ENCODE measurements around the gene E4F1. TPM values are rescaled to one million over a fixed set of nuclear protein-coding genes. Genes with fewer than 3 reads are reported as not detected.

The E4F1 gene
- total and polyA plus RNA-seq, 2 of the 8 experiments (the other 6 are each of a cell fraction or from before 2014, with no cell fraction given), result 22.2 to 27.0 TPM

DNA sequence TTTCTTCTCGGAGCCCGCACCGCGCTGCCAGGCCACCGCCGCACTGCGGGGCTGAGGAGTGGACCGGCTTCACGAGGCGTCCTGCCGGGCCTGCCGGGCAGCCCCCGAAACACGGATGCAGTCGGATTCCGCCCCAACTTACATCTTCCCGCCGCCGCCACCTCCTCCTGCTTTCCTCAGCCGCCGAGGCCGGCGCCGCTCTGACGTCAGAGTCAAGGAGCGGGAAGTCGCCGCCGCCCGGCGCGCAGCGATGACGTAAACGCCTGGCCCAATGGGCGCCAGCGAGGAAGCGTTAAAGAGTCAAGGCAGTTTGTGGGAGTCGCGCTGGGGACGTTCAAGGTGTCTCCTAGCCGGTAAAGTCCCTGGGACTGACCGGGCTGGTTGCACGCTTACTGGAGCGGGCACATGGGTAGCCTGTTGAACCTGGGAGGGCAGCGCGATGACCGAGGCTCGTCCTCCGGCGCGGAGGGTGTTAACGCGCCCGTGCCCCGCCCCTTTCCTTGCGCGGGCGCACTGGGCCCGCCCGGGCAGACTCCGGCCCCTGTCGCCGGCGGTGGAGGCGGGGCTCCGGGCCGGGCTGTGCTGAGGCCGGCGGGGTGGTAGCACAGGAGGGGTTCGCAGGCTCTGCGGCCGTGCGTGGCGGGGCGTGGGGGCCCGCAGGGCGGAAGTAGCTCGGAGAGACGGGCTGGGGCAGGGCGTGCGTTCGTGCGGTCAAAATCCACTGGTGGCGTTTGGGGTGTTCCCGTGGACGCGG, 44.7 kb downstream of the E4F1 start, which contains the start of gene RNPS1:
Gene RNPS1 (minus strand): TSS at position 214 of the 754 bp plus-strand sequence. CDS start 3,483 bp downstream, outside the sequence.
- POLR2A ChIA-PET (ENCODE audit: partially characterized antibody), result interaction anchor here (0.7 to 13.7 kb wide), 14 partner anchors 9 to 303 kb away, joined by 3 to 228 read pairs (median 4); partner anchors contain the start of genes BRICD5, E4F1, ECI1 and RPS2
- Histone ChIP-seq H4K5ac (ENCODE audit: insufficient read length, low read depth, low read length) (peak within 1 kb of the TSS; percentile 97), H3K18ac (ENCODE audit: extremely low read depth, low read length) (peak within 1 kb of the TSS; percentile 98), H3K4me1 (replicated peaks in 1 of 4; ENCODE audit: control insufficient read depth in 3 of 4, insufficient read depth in 4 of 4, low read length in 3 of 4) (peaks cover 0 to 8% (median 3%) of the 10 kb centered on the region in 4 experiments; a peak in 3 of 7 replicates), H4K20me1 (replicated peaks in 1 of 2; ENCODE audit: control insufficient read depth in 1 of 2, insufficient read depth in 2 of 2, low read length in 2 of 2) (peaks cover 27 to 31% of the 10 kb centered on the region in 2 experiments), H3K9ac (replicated peaks in 1 of 4; ENCODE audit: extremely low read depth in 1 of 4, low read depth in 3 of 4, low read length in 3 of 4) (peak within 1 kb of the TSS; percentile 96 to 100 (median 98)), H2BK12ac (ENCODE audit: low read depth, low read length) (peak within 1 kb of the TSS; percentile 96), H3K4ac (replicated peaks; ENCODE audit: insufficient read length, low read depth, low read length) (no peak within 1 kb of the TSS), H2AFZ (ENCODE audit: low read length) (peak within 1 kb of the TSS; percentile 99; the same call in 1 of the 2 replicates), H3K27me3 (replicated peaks in 1 of 4; ENCODE audit: control insufficient read depth in 3 of 4, extremely low read depth in 1 of 4, insufficient read depth in 3 of 4, low read length in 3 of 4) (no peaks in the 10 kb centered on the region), H4K91ac (replicated peaks; ENCODE audit: insufficient read length, low read length) (peak within 1 kb of the TSS; percentile 99), H4K8ac (ENCODE audit: extremely low read depth, insufficient read depth, low read length) (peak within 1 kb of the TSS; percentile 100), H2BK5ac (ENCODE audit: low read depth, low read length) (peak within 1 kb of the TSS; percentile 100), H3K4me2 (ENCODE audit: insufficient read depth in 1 of 2, low read depth in 2 of 2, low read length in 2 of 2) (peak within 1 kb of the TSS; percentile 78 to 93), H2BK15ac (ENCODE audit: low read length) (peak within 1 kb of the TSS; percentile 100), H2AK5ac (ENCODE audit: low read depth, low read length) (no peak within 1 kb of the TSS), H3K36me3 (ENCODE audit: control insufficient read depth in 2 of 4, insufficient read depth in 4 of 4, low read length in 3 of 4) (peaks cover 6 to 14% (median 11%) of the 10 kb centered on the region in 4 experiments; a peak in 7 of 8 replicates), H3K23me2 (ENCODE audit: low read depth, low read length) (peaks cover 6% of the 10 kb centered on the region; the same call in 1 of the 2 replicates), H2BK20ac (ENCODE audit: low read length) (no peak within 1 kb of the TSS), H3K79me2 (ENCODE audit: control insufficient read depth in 1 of 2, insufficient read depth in 2 of 2, low read length in 2 of 2) (peaks cover 39 to 55% of the 10 kb centered on the region in 2 experiments), H2BK120ac (replicated peaks; ENCODE audit: low read depth, low read length) (no peak within 1 kb of the TSS), H3K56ac (replicated peaks; ENCODE audit: insufficient read length, low read depth, low read length) (peak within 1 kb of the TSS; percentile 91), H3K23ac (ENCODE audit: insufficient read length) (no peak within 1 kb of the TSS), H3K9me3 (ENCODE audit: insufficient read depth in 2 of 2, low read depth in 1 of 2, low read length in 1 of 2) (no peaks in the 10 kb centered on the region), H3K4me3 (ENCODE audit: extremely low read depth in 1 of 4, insufficient read depth in 2 of 4, low read depth in 3 of 4, low read length in 4 of 4) (peak within 1 kb of the TSS; percentile 65 to 99 (median 94)), H3K79me1 (ENCODE audit: low read depth, low read length) (peaks cover 14% of the 10 kb centered on the region), H3K27ac (ENCODE audit: low read depth, low read length) (peak within 1 kb of the TSS; percentile 99), H3K14ac (ENCODE audit: insufficient read length) (no peak within 1 kb of the TSS)
- 2% methylated on average over 85 of the region's 88 CpGs; no CpG with 5 or more reads in 1 of the 2 experiments for WGBS, 2 experiments (ENCODE audit: extremely low coverage in 1 of 2, insufficient coverage in 1 of 2, insufficient read length in 1 of 2, insufficient replicate concordance in 2 of 2, low coverage in 1 of 2, low lambda C conversion rate in 2 of 2, missing lambda C conversion rate in 1 of 2)
- FAIRE-seq (no peak), DNase-seq (ENCODE audit: low read depth in 1 of 2, low spot score in 2 of 2) (peak; percentile 77 to 99)
- CTCF ChIA-PET (ENCODE audit: partially characterized antibody), result interaction anchor here (0.7 to 1.3 kb wide), 2 partner anchors 11 to 233 kb away, joined by 3 to 4 read pairs; no protein-coding TSS in a partner anchor
- TF ChIP-seq RBBP5 (IDR thresholded peaks at IDR 0.05; ENCODE audit: borderline replicate concordance, low read depth, low read length) (peak; percentile 67; the same call in 1 of the 2 replicates), RAD21 (IDR thresholded peaks at IDR 0.05 in 1 of 2, conservative IDR thresholded peaks at IDR 0.05 in 1 of 2; ENCODE audit: low read depth in 2 of 2, low read length in 2 of 2) (no peak), ATF2 (IDR thresholded peaks at IDR 0.05; ENCODE audit: low read length) (peak; percentile 78; the same call in 1 of the 2 replicates), HDAC6 (IDR thresholded peaks at IDR 0.05; ENCODE audit: low read depth, low read length) (no peak), SIN3A (conservative IDR thresholded peaks at IDR 0.05 in 1 of 2, IDR thresholded peaks at IDR 0.05 in 1 of 2; ENCODE audit: low read depth in 1 of 2, low read length in 2 of 2) (peak; percentile 9 to 93; a peak in 2 of 4 replicates), BRCA1 (IDR thresholded peaks at IDR 0.05; ENCODE audit: low read depth, low read length) (peak; percentile 54; the same call in 1 of the 2 replicates)
- TF ChIP-seq, protein P1, sequence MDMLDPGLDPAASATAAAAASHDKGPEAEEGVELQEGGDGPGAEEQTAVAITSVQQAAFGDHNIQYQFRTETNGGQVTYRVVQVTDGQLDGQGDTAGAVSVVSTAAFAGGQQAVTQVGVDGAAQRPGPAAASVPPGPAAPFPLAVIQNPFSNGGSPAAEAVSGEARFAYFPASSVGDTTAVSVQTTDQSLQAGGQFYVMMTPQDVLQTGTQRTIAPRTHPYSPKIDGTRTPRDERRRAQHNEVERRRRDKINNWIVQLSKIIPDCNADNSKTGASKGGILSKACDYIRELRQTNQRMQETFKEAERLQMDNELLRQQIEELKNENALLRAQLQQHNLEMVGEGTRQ (IDR thresholded peaks at IDR 0.05; ENCODE audit: low read length), result no peak
